Mucosa of gallbladder (tissue), 1 donor: Measurements from ENCODE around the gene CADPS. TPM values are rescaled to one million over a fixed set of nuclear protein-coding genes. Genes with fewer than 3 reads are reported as not detected.

ENCODE experiments used
- DNase-seq: peaks from one replicate; pipeline ENCODE4 v3.0.0-alpha.2; 2020; ENCODE audit warnings: low spot score
- total RNA-seq: library from RNA; stranded (reverse); gene quantifications from one replicate; pipeline ENCODE4 v1.2.1, GENCODE V29; 2021
- donor health status: DM: no; HTN: no; CAD: no.

The CADPS gene
- total RNA-seq, 1 donor from 2014 or later: 37.2 TPM

- peak; percentile 61 for DNase-seq
Observed at GRCh38 chr3:62873761-62874710, 1.2 kb downstream of the CADPS start.

- no peak for DNase-seq
Observed at GRCh38 chr3:62873451-62873760, 1.8 kb downstream of the CADPS start.

GRCh38 chr3:62872318-62872717 lies 2.9 kb downstream of the CADPS start:
- DNase-seq: no peak

GRCh38 chr3:62870321-62870720 lies 4.9 kb downstream of the CADPS start:
- DNase-seq: no peak

- DNase-seq: no peak
Observed at GRCh38 chr3:62863648-62864047, 11.6 kb downstream of the CADPS start.

GRCh38 chr3:62859203-62859791 lies 15.9 kb downstream of the CADPS start:
- no peak for DNase-seq

- no peak for DNase-seq
Observed at GRCh38 chr3:62845996-62846395, 29.2 kb downstream of the CADPS start.

GRCh38 chr3:62843508-62843907 lies 31.7 kb downstream of the CADPS start:
- no peak for DNase-seq

GRCh38 chr3:62839748-62840147 lies 35.5 kb downstream of the CADPS start:
- DNase-seq: no peak

GRCh38 chr3:62837145-62837787 lies 38.0 kb downstream of the CADPS start:
- no peak for DNase-seq

- DNase-seq: no peak
Observed at GRCh38 chr3:62835554-62836236, 39.5 kb downstream of the CADPS start.

- DNase-seq: no peak
Observed at GRCh38 chr3:62833538-62833937, 41.7 kb downstream of the CADPS start.

GRCh38 chr3:62832553-62832952 lies 42.7 kb downstream of the CADPS start:
- DNase-seq: no peak

GRCh38 chr3:62830727-62831322 lies 44.4 kb downstream of the CADPS start:
- DNase-seq: no peak

- DNase-seq: no peak
Observed at GRCh38 chr3:62827550-62827949, 47.7 kb downstream of the CADPS start.

- DNase-seq: no peak
Observed at GRCh38 chr3:62824965-62825592, 50.1 kb downstream of the CADPS start.

GRCh38 chr3:62823461-62824050 lies 51.7 kb downstream of the CADPS start:
- no peak for DNase-seq

- no peak for DNase-seq
Observed at GRCh38 chr3:62822905-62823304, 52.3 kb downstream of the CADPS start.

GRCh38 chr3:62818347-62818746 lies 56.9 kb downstream of the CADPS start:
- DNase-seq: no peak

GRCh38 chr3:62817678-62818077 lies 57.5 kb downstream of the CADPS start:
- DNase-seq: no peak

GRCh38 chr3:62815981-62816380 lies 59.2 kb downstream of the CADPS start:
- no peak for DNase-seq
